ENCODE data around the gene PHF21A. TPM values are rescaled to one million over a fixed set of nuclear protein-coding genes. Genes with fewer than 3 reads are reported as not detected.

The PHF21A gene
- total and polyA plus RNA-seq, 2 experiments from 2014 or later, result 42.1 to 55.6 TPM

- Histone ChIP-seq H3K4me1 (ENCODE audit: low read depth) (peaks cover 15% of the 10 kb centered on the region), H3K4me3 (no peak overlapping the region), H3K36me3 (no peaks in the 10 kb centered on the region), H3K27ac (no peak overlapping the region), H3K27me3 (peaks cover 10% of the 10 kb centered on the region), H3K9me3 (ENCODE audit: low read depth) (no peaks in the 10 kb centered on the region)
- TF ChIP-seq, protein P1, sequence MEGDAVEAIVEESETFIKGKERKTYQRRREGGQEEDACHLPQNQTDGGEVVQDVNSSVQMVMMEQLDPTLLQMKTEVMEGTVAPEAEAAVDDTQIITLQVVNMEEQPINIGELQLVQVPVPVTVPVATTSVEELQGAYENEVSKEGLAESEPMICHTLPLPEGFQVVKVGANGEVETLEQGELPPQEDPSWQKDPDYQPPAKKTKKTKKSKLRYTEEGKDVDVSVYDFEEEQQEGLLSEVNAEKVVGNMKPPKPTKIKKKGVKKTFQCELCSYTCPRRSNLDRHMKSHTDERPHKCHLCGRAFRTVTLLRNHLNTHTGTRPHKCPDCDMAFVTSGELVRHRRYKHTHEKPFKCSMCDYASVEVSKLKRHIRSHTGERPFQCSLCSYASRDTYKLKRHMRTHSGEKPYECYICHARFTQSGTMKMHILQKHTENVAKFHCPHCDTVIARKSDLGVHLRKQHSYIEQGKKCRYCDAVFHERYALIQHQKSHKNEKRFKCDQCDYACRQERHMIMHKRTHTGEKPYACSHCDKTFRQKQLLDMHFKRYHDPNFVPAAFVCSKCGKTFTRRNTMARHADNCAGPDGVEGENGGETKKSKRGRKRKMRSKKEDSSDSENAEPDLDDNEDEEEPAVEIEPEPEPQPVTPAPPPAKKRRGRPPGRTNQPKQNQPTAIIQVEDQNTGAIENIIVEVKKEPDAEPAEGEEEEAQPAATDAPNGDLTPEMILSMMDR (IDR thresholded peaks at IDR 0.05; ENCODE audit: low read depth, low read length), result no peak
- DNase-seq (ENCODE audit: low read depth in 1 of 2, low spot score in 1 of 2), result peak in 1 of 2 donors; percentile 81
Observed at GRCh38 chr11:45896422-45896984, 224.8 kb downstream of the PHF21A start.

DNA sequence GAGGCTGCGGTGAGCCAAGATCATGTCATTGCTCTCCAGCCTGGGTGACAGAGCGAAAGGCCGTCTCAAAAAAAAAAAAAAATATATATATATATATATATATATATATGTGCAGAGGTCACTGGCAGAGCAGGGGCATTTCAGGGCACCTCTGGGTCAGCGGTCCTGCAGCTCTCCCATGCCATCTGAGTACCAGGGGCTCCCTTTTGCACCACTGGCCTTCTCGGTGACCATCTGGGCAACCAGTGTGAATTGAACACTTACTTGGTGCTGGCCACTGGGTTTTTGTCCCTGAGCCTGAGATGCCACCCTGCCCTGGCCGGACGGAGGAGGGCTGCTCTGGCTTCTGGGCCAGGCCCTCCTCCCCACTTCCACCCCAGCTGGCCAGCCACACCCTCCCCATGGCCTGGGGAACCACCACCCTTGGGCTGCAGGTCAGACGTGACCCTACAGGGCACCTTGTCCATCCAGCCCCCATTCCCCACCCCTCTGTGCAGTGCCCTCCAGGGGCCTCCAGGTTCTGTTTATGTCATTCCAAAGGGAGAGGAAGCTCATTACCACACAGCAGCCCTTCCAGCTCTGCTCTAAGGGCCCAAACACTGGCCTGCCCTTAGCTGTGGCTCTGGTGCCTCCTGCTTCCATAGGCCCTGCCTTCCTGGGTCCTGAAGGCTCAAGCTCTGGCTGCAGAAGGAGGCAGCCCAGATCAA is 225.5 kb downstream of the PHF21A start:
- H3K27ac ChIP-seq, result no peak overlapping the region
- peak in 1 of 2 donors; percentile 12 for DNase-seq (ENCODE audit: low read depth in 1 of 2, low spot score in 1 of 2)
- H3K4me1 ChIP-seq (ENCODE audit: low read depth), result peaks cover 13% of the 10 kb centered on the region
- H3K9me3 ChIP-seq (ENCODE audit: low read depth), result no peaks in the 10 kb centered on the region
- H3K36me3 ChIP-seq, result no peaks in the 10 kb centered on the region
- TF ChIP-seq, protein P1 (IDR thresholded peaks at IDR 0.05; ENCODE audit: low read depth, low read length), result no peak
- peaks cover 2% of the 10 kb centered on the region for H3K27me3 ChIP-seq
- H3K4me3 ChIP-seq, result no peak overlapping the region

- H3K36me3 ChIP-seq, result no peaks in the 10 kb centered on the region
- H3K27me3 ChIP-seq, result no peaks in the 10 kb centered on the region
- H3K27ac ChIP-seq, result no peak overlapping the region
- H3K4me1 ChIP-seq (ENCODE audit: low read depth), result peaks cover 11% of the 10 kb centered on the region
- no peaks in the 10 kb centered on the region for H3K9me3 ChIP-seq (ENCODE audit: low read depth)
- H3K4me3 ChIP-seq, result no peak overlapping the region
- no peak for DNase-seq (ENCODE audit: low read depth in 1 of 2, low spot score in 1 of 2)
- TF ChIP-seq, protein P1 (IDR thresholded peaks at IDR 0.05; ENCODE audit: low read depth, low read length), result no peak
Observed at GRCh38 chr11:45894555-45895247, 226.6 kb downstream of the PHF21A start.

DNA sequence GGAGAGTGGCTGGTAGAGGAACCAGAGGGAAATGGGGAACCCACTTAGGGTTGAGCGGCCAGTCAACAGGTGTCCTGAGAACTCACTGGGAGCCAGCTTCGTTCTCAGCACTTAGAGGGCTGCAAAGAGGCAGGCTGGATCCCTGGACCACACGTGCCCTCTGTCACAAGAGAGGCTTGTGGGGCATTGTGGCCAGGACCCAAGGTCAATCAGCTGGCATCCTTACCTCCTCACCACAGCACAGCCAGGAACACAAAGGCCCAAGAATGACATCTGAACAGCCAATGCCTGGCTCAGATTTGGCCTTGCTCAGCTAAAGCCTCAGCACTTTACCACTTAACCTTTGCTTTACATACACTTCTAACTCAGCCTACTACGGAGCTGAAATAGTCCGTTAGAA is 228.4 kb downstream of the PHF21A start:
- TF ChIP-seq, protein P1 (IDR thresholded peaks at IDR 0.05; ENCODE audit: low read depth, low read length), result no peak
- H3K9me3 ChIP-seq (ENCODE audit: low read depth), result no peaks in the 10 kb centered on the region
- H3K27me3 ChIP-seq, result peaks cover 6% of the 10 kb centered on the region
- no peak overlapping the region for H3K4me3 ChIP-seq
- H3K36me3 ChIP-seq, result no peaks in the 10 kb centered on the region
- peaks cover 11% of the 10 kb centered on the region for H3K4me1 ChIP-seq (ENCODE audit: low read depth)
- no peak overlapping the region for H3K27ac ChIP-seq
- no peak for DNase-seq (ENCODE audit: low read depth in 1 of 2, low spot score in 1 of 2)

DNA sequence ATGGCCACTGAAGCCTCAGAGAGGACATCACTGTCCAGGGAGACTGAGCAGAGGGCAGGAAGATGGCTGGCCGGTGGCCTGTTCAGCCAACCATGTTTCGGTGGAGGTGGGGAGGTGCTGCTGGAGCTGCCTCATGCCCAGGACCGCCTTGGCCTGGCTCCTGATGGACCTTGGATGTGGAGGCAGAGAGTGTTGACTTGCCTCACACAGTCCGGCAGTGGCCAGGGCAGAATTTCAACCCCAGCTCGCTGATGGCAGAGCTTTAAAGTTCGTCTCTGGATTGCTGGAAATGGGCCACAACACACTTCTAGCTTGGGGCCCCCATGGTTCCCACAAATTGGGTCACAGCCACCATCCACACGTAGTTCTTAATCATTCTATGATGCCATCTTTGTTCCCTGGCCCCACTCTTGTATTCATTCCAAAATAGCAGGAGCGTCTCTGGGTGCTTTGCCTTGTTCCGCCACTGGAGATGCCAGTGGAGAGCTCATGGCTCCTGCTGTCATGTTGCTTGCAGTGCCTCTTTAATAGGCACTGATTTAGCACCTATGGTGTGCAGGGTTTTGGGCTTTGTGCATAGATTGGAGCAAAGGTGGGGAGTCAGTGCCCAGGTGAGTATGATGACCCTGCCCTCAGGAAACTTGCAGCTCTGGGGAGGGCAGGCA is 230.2 kb downstream of the PHF21A start:
- Histone ChIP-seq H3K36me3 (no peaks in the 10 kb centered on the region), H3K27me3 (peaks cover 25% of the 10 kb centered on the region), H3K4me3 (no peak overlapping the region), H3K4me1 (ENCODE audit: low read depth) (peaks cover 2% of the 10 kb centered on the region), H3K9me3 (ENCODE audit: low read depth) (no peaks in the 10 kb centered on the region), H3K27ac (no peak overlapping the region)
- TF ChIP-seq, protein P1 (IDR thresholded peaks at IDR 0.05; ENCODE audit: low read depth, low read length), result no peak
- DNase-seq (ENCODE audit: low read depth in 1 of 2, low spot score in 1 of 2), result no peak

Measured in cardiac muscle cell (in vitro differentiated cells and primary cell).